GM12878 (cell line): ENCODE measurements around the gene SNAPC4. TPM values are rescaled to one million over a fixed set of nuclear protein-coding genes. Genes with fewer than 3 reads are reported as not detected.

ENCODE experiments used
- ATAC-seq: fragments of 200-7000 bp; cut with Tn5 transposase; 3 replicates; pipeline ENCODE4 v1.9.1; 2020; ENCODE audit warnings: mild to moderate bottlenecking, moderate library complexity
- BruUV-seq: library from RNA; stranded (reverse); fragments of 400-500 nt; replicated peaks from 2 replicates; lab custom pipeline; 2021; lab: Mats Ljungman, UMichigan
- CTCF ChIA-PET: fragments of 300-600 bp; sonication (Branson Sonifier 250); formaldehyde crosslinking; extraction: SDS; loops from one replicate; lab custom pipeline; 2021; ENCODE audit warnings: inconsistent platforms; lab: Yijun Ruan, JAX
- POLR2A ChIA-PET: fragments of 350-600 bp; formaldehyde crosslinking; extraction: SDS; loops from one replicate; lab custom pipeline; 2021; ENCODE audit warnings: inconsistent platforms; lab: Charles Lee
- RAD21 ChIA-PET: fragments of 300-600 bp; sonication (Branson Sonifier 250); formaldehyde crosslinking; loops from one replicate; lab custom pipeline; 2023; ENCODE audit warnings: antibody characterized with exemption; ENCODE audit not compliant: unreplicated experiment; lab: Charles Lee
- SMC1A ChIA-PET: fragments of 300-600 bp; sonication (Branson Sonifier 250); formaldehyde crosslinking; loops from one replicate; lab custom pipeline; 2023; ENCODE audit not compliant: unreplicated experiment, uncharacterized antibody; lab: Charles Lee
- DNase-seq: peaks from one replicate; pipeline ENCODE4 v3.0.0-alpha.2; 2011; ENCODE audit warnings: low read depth, low spot score
- FAIRE-seq: peaks from 3 replicates; lab custom pipeline; 2011; peaks lifted over from hg19 to GRCh38; lab: Jason Lieb, UNC
- H2AFZ ChIP-seq: 2 replicates; pipeline ENCODE4 v1.6.0; 2011; ENCODE audit warnings: low read depth, low read length, control low read depth; ENCODE audit not compliant: control insufficient read depth
- H3K27ac ChIP-seq: 2 replicates; pipeline ENCODE4 v1.5.1; 2011; ENCODE audit warnings: control low read depth; ENCODE audit not compliant: control insufficient read depth, insufficient read depth
- H3K27me3 ChIP-seq, 2 experiments: replicated peaks in 1 of 2; 2 replicates each; pipeline versions ENCODE4 v1.6.0 to v1.6.1; 2011; ENCODE audit warnings: low read length in 1 of 2; ENCODE audit not compliant: control insufficient read depth in 2 of 2, insufficient read depth in 2 of 2
- H3K36me3 ChIP-seq, 2 experiments: 2 replicates each; pipeline ENCODE4 v1.5.1; 2011; ENCODE audit warnings: low read length in 1 of 2; ENCODE audit not compliant: control insufficient read depth in 2 of 2, insufficient read depth in 2 of 2
- H3K4me1 ChIP-seq: 2 replicates; pipeline ENCODE4 v1.6.1; 2011; ENCODE audit warnings: mild to moderate bottlenecking, low read length, moderate library complexity, mixed read lengths; ENCODE audit not compliant: control insufficient read depth, insufficient read depth
- H3K4me2 ChIP-seq: 2 replicates; pipeline ENCODE4 v1.6.0; 2011; ENCODE audit warnings: control low read depth; ENCODE audit not compliant: control insufficient read depth, insufficient read depth
- H3K4me3 ChIP-seq: fragments of 200-600 bp; sonication (generic); 2 replicates; pipeline ENCODE4 v1.5.1; 2016
- H3K79me2 ChIP-seq: 2 replicates; pipeline ENCODE4 v1.6.0; 2011; ENCODE audit warnings: low read length; ENCODE audit not compliant: control insufficient read depth, insufficient read depth
- H3K9ac ChIP-seq: 2 replicates; pipeline ENCODE4 v1.8.0; 2011; ENCODE audit warnings: low read length, control low read depth, mixed read lengths; ENCODE audit not compliant: control insufficient read depth, insufficient read depth
- H3K9me3 ChIP-seq: replicated peaks from 3 replicates; pipeline ENCODE4 v1.5.1; 2011; ENCODE audit warnings: mild to moderate bottlenecking, low read length; ENCODE audit not compliant: control insufficient read depth, insufficient read depth
- H4K20me1 ChIP-seq: 2 replicates; pipeline ENCODE4 v1.6.0; 2011; ENCODE audit not compliant: control insufficient read depth, insufficient read depth
- ELK1 ChIP-seq: IDR thresholded peaks from 2 replicates; pipeline ENCODE4 v1.6.1; 2012; ENCODE audit warnings: low read depth, low read length, improper control_type of control experiment
- FOXK2 ChIP-seq: fragments of 450-650 bp; IDR thresholded peaks from 2 replicates; pipeline ENCODE4 v1.6.1; 2017; ENCODE audit warnings: mild to moderate bottlenecking, moderate library complexity
- GATAD2B ChIP-seq: fragments of 450-650 bp; conservative IDR thresholded peaks from 2 replicates; pipeline ENCODE4 v1.6.1; 2017; ENCODE audit warnings: low read depth, mild to moderate bottlenecking, moderate library complexity
- HCFC1 ChIP-seq: fragments of 150-350 bp; IDR thresholded peaks from 2 replicates; pipeline ENCODE4 v1.6.1; 2014; ENCODE audit warnings: low read length
- MEF2A ChIP-seq: IDR thresholded peaks from 2 replicates; pipeline ENCODE4 v1.6.1; 2011; ENCODE audit warnings: low read depth, mild to moderate bottlenecking, low read length, moderate library complexity; ENCODE audit not compliant: insufficient read depth
- TAF1 ChIP-seq: IDR thresholded peaks from 2 replicates; pipeline ENCODE4 v1.6.1; 2011; ENCODE audit warnings: mild to moderate bottlenecking, low read depth, low read length, borderline replicate concordance
- ZSCAN29 ChIP-seq: fragments of 450-650 bp; IDR thresholded peaks from 2 replicates; pipeline ENCODE4 v1.6.1; 2017; ENCODE audit warnings: mild to moderate bottlenecking, moderate library complexity
- WGBS: methylation state at CpG from one replicate; pipeline ENCODE4 v1.1.6; 2016; ENCODE audit warnings: low lambda C conversion rate; ENCODE audit not compliant: insufficient replicate concordance, insufficient coverage; ENCODE audit errors: missing lambda C conversion rate; 5-methylcytosine and 5-hydroxymethylcytosine counted together
- in situ Hi-C: fragments of 300-500 bp; cut with MboI; formaldehyde crosslinking; loops from 9 replicates; pipeline ENCODE4 v1.14.3; 2018; ENCODE audit warnings: mixed read lengths
- intact Hi-C: fragments of 100-400 bp; cut with micrococcal nuclease; formaldehyde crosslinking; loops from one replicate; pipeline ENCODE4 v1.14.2; 2022; ENCODE audit not compliant: unreplicated experiment
- polyA plus RNA-seq, 11 experiments: library from polyadenylated mRNA; depleted of rRNA in 4 of 11; unstranded in 6 of 11; stranded (reverse) in 5 of 11; fragments of >200 nt; fragmentation: Nextera tagmentation in 4 of 11; fragmentation: Illumina TruSeq in 1 of 11; extraction: Ambion mirVana in 4 of 11; extraction: Trizol in 1 of 11; gene quantifications; 1 replicate in 1 of 11; 2 replicates in 10 of 11; pipeline versions ENCODE4 v1.2.1 to v1.2.3, GENCODE V29; 2011 to 2016; ENCODE audit warnings: inconsistent platforms in 2 of 11, missing spikeins in 2 of 11, low read depth in 1 of 11
- total RNA-seq, 4 experiments: library from RNA; depleted of rRNA in 3 of 4; stranded (reverse); fragments of >200 nt in 3 of 4; fragmentation: Illumina TruSeq in 1 of 4; extraction: Trizol in 1 of 4; gene quantifications; 2 replicates each; pipeline versions ENCODE4 v1.2.1 to v1.2.3, GENCODE V29; 2013 to 2021

SNAPC4 gene
- total and polyA plus RNA-seq, 10 of the 15 experiments (the other 5 are each of a cell fraction or from before 2014, with no cell fraction given): 0.42 to 19.8 (median 7.0) TPM

GRCh38 chr9:136367296-136368145 is 32.4 kb downstream of the SNAPC4 start:
- ChIA-PET POLR2A (no interaction called here), RAD21 (no interaction called here), CTCF (interaction anchor here (1.5 kb wide), 1 partner anchor 52 kb away, joined by 3 read pairs; no protein-coding TSS in a partner anchor), SMC1A (no interaction called here)
- TF ChIP-seq ZSCAN29: no peak
- no peak for TF ChIP-seq FOXK2
- TF ChIP-seq ELK1: no peak
- no peak for TF ChIP-seq TAF1
- TF ChIP-seq MEF2A: no peak
- TF ChIP-seq HCFC1: no peak
- no peak for TF ChIP-seq GATAD2B
- no peaks in the 10 kb centered on the region for H3K27me3 ChIP-seq
- no peaks in the 10 kb centered on the region; the same call in 2 of the 3 replicates for H3K9me3 ChIP-seq
- no peak overlapping the region for H3K27ac ChIP-seq
- H3K4me2 ChIP-seq: no peak overlapping the region
- 80% methylated on average over 44 of the region's 45 CpGs for WGBS
- no peak for ATAC-seq
- no peaks in the 10 kb centered on the region for H4K20me1 ChIP-seq
- no peak for FAIRE-seq
- H3K4me3 ChIP-seq: no peak overlapping the region
- H3K4me1 ChIP-seq: peaks cover 13% of the 10 kb centered on the region
- intact Hi-C loops (no loop called here), in situ Hi-C loops (no loop called here)
- no peaks in the 10 kb centered on the region for H3K79me2 ChIP-seq
- H3K9ac ChIP-seq: no peak overlapping the region
- no peak overlapping the region for H2AFZ ChIP-seq
- DNase-seq: no peak
- H3K36me3 ChIP-seq: peaks cover 0 to 1% of the 10 kb centered on the region in 2 experiments; a peak in 2 of 4 replicates
- BruUV-seq: no TSS peak
